Measurements from ENCODE around the gene PAK5.

DNA sequence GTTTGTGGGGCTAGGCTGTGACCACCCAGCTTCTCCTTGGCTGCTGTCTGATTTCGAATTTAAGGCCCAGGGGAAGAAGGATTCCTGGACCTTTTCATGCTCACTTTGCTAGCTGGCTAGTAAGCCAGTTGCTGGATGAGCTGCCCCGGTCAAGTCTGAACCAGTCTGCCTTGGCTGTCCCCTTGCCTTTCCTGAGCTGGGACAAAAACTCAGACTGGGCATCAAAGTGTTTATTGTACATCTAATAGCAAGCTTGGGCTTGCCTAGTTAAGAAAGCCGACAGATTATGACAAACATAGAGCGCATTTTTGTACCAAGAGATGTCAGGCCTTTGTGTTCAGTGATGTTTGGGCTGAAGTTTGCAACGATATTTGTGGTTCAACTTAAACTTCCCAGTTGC is 750 bp upstream of the PAK5 start:
- TF ChIP-seq POLR2A (IDR thresholded peaks at IDR 0.05) (no peak), CTCF (IDR thresholded peaks at IDR 0.05 in 8 of 11, conservative IDR thresholded peaks at IDR 0.05 in 3 of 11) (no peak)

Measured in spleen (tissue), 7 donors.